ENCODE data around the gene USH2A.

Gene USH2A

DNA sequence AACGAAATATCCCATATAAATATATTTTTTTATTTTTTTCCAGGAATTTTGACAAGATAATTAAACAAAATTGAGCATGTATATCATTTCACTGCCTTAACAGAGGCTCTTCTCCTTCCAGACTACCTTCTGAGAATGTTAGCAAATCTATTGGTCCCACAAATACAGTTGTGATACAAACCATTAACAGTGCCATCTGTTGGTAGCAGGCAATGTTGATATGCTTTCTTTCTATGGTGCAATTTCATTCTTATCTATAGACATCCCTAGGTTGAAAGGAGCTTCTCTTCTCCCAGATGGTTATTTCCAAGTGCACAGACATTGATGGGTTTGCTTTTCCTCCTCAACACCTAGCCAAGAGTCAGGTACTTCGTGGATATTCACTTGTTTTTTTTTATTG, 303.6 kb downstream of the USH2A start:
- DNase-seq: no peak

DNA sequence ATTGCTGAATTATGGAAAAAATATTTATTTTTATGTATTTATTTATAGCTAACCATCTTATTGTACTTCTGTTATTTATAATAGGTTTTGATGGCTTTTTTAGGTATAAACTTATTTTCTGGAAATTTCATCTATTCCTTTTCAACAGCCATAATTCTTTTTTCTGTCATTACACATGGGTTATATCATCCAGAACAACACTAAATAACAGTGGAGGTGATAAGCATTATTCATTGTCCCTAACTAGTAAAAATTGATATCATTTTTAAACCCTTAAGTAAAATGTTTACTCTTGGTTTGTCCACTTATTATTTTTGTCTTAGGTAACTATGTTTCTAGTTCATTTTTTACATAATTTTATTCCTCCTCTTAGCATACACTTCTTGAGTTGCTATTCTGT, 309.1 kb downstream of the USH2A start:
- no peak for DNase-seq

GRCh38 chr1:216113181-216113580, 310.1 kb downstream of the USH2A start:
- DNase-seq: no peak

GRCh38 chr1:216111842-216112241, 311.4 kb downstream of the USH2A start:
- no peak for DNase-seq

GRCh38 chr1:216095400-216095799, 327.8 kb downstream of the USH2A start:
- DNase-seq: no peak

- no peak for DNase-seq
Measured at GRCh38 chr1:216090556-216090955, 332.7 kb downstream of the USH2A start.

DNA sequence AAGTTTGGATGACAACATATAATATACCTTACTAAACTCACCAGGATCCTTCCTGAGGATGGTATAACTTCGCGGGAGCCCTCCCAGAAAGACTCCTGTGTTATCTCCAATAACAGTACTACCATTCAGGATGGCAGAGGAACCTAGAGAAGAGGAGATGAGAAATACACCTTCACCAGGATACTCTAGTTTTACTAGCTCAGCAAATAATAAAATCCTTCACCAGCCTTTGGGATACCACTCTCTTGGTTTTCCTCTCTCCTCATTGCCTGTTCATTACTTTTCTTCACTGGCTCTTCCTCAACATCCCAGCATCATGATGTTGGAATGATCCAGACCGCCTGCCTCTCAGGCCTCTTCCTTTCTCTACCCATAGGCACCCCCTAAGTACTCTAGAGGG, 336.6 kb downstream of the USH2A start:
- DNase-seq: no peak

GRCh38 chr1:216081445-216081844, 341.8 kb downstream of the USH2A start:
- DNase-seq: no peak

DNA sequence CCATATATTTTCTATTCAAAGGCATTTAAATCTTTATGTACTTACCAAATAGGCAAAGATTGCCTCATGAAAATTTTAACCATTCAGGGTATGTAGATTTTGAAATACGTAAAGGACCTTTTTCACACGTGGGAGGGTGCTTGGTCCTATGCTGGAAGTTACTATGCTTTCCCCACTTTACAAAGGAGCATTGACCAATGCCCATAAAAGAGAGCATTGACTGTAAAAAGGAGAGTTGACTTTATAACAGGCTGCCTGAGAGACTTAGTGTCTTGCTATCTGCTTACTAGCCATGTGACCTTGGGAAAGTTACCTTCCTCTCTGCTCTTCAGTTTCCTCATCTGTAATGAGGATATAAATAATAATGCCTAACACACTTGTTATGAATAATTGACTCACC, 346.5 kb downstream of the USH2A start:
- no peak for DNase-seq

- DNase-seq: no peak
Measured at GRCh38 chr1:216075339-216075738, 347.9 kb downstream of the USH2A start.

GRCh38 chr1:216073793-216074595, 349.3 kb downstream of the USH2A start:
- DNase-seq: no peak

GRCh38 chr1:216071262-216071661, 352.0 kb downstream of the USH2A start:
- DNase-seq: no peak

DNA sequence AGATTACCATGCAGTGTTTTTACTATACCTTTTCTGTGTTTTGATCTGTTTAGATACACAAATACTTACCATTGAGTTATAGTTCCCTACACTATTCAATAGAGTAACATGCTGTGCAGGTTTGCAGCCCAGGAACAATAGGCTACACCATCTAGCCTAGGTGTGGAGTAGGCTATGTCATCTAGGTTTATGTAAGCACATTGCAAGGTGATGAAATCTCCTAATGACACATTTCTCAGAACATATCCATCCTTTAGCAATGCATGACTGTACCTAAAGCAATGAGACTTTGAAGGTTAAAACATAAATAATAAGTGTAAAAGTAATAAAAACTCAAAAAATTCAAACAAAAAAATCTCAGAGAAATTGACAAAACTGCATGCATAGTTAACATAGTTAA, 358.6 kb downstream of the USH2A start:
- no peak for DNase-seq

- no peak for DNase-seq
Measured at GRCh38 chr1:216057947-216058346, 365.3 kb downstream of the USH2A start.

GRCh38 chr1:216057063-216057462, 366.2 kb downstream of the USH2A start:
- DNase-seq: no peak

GRCh38 chr1:216055004-216055403, 368.2 kb downstream of the USH2A start:
- no peak for DNase-seq

DNA sequence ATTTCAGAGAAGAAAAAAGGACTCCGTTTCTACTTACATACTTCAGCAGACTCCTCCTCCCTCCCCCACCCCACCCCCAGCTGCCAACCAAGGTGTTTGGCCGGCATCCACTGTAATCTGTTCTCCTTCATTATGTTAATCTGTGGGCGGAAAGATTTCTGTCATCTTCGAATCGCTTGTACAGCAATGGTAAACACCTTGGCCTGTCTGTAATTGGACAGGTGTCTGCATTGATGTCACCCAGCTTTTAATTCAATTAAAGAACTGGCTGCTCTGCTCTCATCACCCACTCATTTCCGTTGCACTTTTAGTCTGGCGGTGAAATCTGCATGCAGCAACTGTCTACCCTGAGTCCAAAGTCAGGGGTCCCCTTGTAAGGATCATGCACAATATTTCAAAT, 368.6 kb downstream of the USH2A start:
- DNase-seq: no peak

DNA sequence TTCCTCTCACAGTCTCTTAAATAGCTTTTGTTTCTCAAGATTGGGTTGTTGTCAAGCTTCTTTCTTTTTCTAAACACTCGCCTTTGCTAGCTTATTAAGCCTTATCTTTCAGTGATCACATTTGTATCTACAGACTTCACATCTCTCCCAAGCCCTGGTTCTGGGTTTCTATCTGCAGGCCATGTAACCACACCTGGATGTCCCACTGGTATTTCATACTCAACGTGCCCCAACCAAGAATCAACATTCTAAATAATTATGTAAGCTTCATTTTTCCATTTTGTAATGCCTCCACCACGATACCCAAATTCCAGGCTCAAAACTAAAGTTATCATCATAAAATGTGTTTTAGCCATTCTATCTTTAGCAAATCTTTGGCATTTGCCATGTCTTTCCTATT, 372.2 kb downstream of the USH2A start:
- no peak for DNase-seq

GRCh38 chr1:216049741-216050430, 373.4 kb downstream of the USH2A start:
- DNase-seq: no peak

DNA sequence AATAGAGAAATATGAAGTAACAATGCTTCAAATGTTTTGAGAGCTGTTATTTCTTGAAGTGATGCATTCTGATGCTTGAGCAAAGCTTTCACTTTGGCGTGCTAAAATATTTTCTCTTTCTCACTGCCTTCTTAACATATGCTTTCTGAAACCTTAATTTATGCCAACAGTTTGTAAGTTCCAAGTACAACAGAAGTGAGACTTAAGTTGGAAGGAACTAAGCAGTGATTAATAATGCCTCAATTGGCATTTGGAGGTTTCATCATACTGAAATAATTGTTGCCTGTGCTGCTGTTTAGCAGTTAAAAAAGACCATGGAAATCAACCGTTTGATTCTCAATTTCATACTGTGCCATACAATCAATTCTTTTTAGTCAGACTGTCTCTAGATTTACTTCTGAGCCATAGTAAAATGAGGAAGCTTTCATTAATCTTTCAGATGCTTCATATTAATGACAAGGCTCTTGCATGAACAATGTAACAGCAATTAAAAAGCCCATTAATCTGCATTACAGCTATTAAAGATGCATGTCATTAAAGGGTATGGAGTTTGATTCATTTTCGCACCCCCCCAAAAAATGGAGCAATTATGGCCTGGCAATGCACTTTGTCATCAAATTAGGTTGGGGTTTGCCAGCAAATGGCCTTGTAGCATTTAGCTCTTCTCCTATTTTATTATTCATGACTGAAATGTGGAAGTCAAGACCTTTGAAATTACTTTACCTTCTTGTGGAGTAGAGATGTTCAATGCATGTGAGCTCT, 375.3 kb downstream of the USH2A start:
- no peak for DNase-seq

DNA sequence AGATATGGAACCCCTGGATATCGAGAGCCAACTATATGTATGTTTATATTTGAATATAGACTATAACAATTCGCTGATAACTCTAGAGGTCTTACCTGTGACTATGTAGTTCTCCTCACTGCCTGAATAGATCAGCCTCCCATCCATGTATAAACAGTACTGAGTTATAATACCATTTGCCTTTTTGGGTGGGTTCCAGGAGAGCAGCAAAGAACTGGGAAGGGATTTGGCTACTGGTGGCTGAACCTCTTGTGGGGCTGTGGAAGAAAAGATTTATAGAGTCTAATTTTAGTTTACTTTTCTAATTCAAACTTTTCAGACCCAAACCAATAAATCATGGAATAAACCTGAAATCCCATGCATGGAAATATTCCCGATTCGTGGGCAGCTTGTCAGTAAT, 376.9 kb downstream of the USH2A start:
- DNase-seq: no peak

- no peak for DNase-seq
Measured at GRCh38 chr1:216045400-216045799, 377.8 kb downstream of the USH2A start.

DNA sequence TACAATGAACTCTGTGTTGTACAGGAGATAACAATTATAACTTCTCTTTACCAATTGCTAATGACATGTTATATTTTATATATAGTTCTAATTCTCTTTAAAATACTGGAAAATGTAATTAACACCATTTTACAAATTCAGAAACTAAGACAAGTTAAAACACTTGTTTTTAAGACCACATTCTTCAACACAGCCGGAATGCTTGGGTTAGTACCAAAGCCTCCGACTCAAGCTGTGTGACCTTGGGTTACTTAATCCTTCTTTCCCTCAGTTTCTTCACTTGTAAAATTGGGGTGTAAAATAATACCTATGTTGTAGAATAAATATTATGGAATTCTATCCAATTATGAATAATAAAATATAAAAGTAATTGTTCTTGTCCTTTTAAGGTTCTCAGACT, 378.7 kb downstream of the USH2A start:
- no peak for DNase-seq

DNA sequence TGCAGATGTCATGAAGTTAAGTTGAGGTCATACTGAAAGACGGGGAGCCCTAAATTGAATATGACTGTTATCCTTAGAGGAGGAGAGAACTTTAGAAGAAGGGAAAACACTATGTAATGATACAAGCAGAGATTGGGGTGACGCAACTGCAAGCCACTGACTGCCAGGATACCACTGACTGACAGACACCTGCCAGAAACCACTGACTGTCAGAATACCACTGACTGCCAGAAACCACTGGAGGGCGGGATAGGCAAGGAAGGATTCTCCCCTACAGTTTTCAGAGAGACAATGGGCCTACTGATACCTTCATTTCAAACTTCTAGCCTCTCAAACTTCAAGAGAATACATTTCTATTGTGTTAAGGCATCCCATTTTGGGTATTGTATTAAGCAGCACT, 388.7 kb downstream of the USH2A start:
- DNase-seq: no peak

Data from NK-92 treated with Interleukin-12 subunit alpha and Interleukin-12 subunit beta, amount 100 ng/mL, for 24 hours (cell line).